H9 (cell line): ENCODE data around the gene TPRG1. TPM values are rescaled to one million over a fixed set of nuclear protein-coding genes. Genes with fewer than 3 reads are reported as not detected.

Experiments used
- DNase-seq: peaks from one replicate; pipeline ENCODE4 v3.0.0-alpha.2; 2017
- H2AFZ ChIP-seq: one replicate; pipeline ENCODE4 v1.6.1; 2013; ENCODE audit warnings: mild to moderate bottlenecking, low read length, control low read depth, moderate library complexity
- H2AK5ac ChIP-seq: 2 replicates; pipeline ENCODE4 v1.6.1; 2013; ENCODE audit warnings: low read length, control low read depth, mixed read lengths; ENCODE audit not compliant: insufficient read length
- H2BK120ac ChIP-seq: one replicate; pipeline ENCODE4 v1.6.1; 2013; ENCODE audit warnings: low read depth, mild to moderate bottlenecking, low read length, control low read depth, inconsistent platforms; ENCODE audit not compliant: poor library complexity, severe bottlenecking
- H2BK12ac ChIP-seq: 2 replicates; pipeline ENCODE4 v1.6.1; 2013; ENCODE audit warnings: low read length, control low read depth, mixed read lengths, low read depth; ENCODE audit not compliant: insufficient read length
- H2BK15ac ChIP-seq: 2 replicates; pipeline ENCODE4 v1.6.1; 2013; ENCODE audit warnings: low read depth, low read length, control low read depth
- H2BK20ac ChIP-seq: one replicate; pipeline ENCODE4 v1.6.1; 2013; ENCODE audit warnings: low read depth, mild to moderate bottlenecking, low read length, control low read depth, inconsistent platforms; ENCODE audit not compliant: poor library complexity, severe bottlenecking
- H2BK5ac ChIP-seq: 2 replicates; pipeline ENCODE4 v1.6.1; 2013; ENCODE audit warnings: low read length, control low read depth, mixed read lengths; ENCODE audit not compliant: insufficient read length
- H3K14ac ChIP-seq: 2 replicates; pipeline ENCODE4 v1.6.1; 2013; ENCODE audit warnings: low read length, control low read depth; ENCODE audit not compliant: insufficient read depth
- H3K18ac ChIP-seq: 2 replicates; pipeline ENCODE4 v1.6.1; 2013; ENCODE audit warnings: low read depth, mild to moderate bottlenecking, mixed read lengths, low read length, control low read depth; ENCODE audit not compliant: insufficient read length
- H3K23ac ChIP-seq: 2 replicates; pipeline ENCODE4 v1.6.1; 2013; ENCODE audit warnings: low read length, control low read depth, mixed read lengths, low read depth; ENCODE audit not compliant: insufficient read length
- H3K23me2 ChIP-seq: 2 replicates; pipeline ENCODE4 v1.6.1; 2013; ENCODE audit warnings: low read depth, mild to moderate bottlenecking, mixed read lengths, low read length, control low read depth; ENCODE audit not compliant: insufficient read length, poor library complexity, severe bottlenecking
- H3K27ac ChIP-seq: 2 replicates; pipeline ENCODE4 v1.5.1; 2013; ENCODE audit warnings: low read length, control low read depth, mixed read lengths, low read depth; ENCODE audit not compliant: insufficient read length
- H3K27me3 ChIP-seq: 2 replicates; pipeline ENCODE4 v1.6.1; 2013; ENCODE audit warnings: low read length, control low read depth, inconsistent platforms; ENCODE audit not compliant: insufficient read depth
- H3K4ac ChIP-seq: 2 replicates; pipeline ENCODE4 v1.6.1; 2013; ENCODE audit warnings: low read depth, mild to moderate bottlenecking, control low read depth, inconsistent platforms, low read length, moderate library complexity
- H3K4me1 ChIP-seq: 2 replicates; pipeline ENCODE4 v1.6.1; 2013; ENCODE audit warnings: low read length, control low read depth, inconsistent platforms; ENCODE audit not compliant: insufficient read depth
- H3K4me2 ChIP-seq: 2 replicates; pipeline ENCODE4 v1.6.1; 2013; ENCODE audit warnings: low read length, control low read depth, mixed read lengths; ENCODE audit not compliant: insufficient read length, insufficient read depth
- H3K56ac ChIP-seq: 2 replicates; pipeline ENCODE4 v1.6.1; 2013; ENCODE audit warnings: low read depth, mild to moderate bottlenecking, mixed read lengths, low read length, control low read depth; ENCODE audit not compliant: insufficient read length
- H3K79me1 ChIP-seq: 2 replicates; pipeline ENCODE4 v1.6.1; 2013; ENCODE audit warnings: low read depth, mild to moderate bottlenecking, moderate library complexity, low read length, control low read depth, inconsistent platforms; ENCODE audit not compliant: insufficient read depth, poor library complexity, severe bottlenecking
- H3K79me2 ChIP-seq: 2 replicates; pipeline ENCODE4 v1.6.1; 2013; ENCODE audit warnings: low read length, control low read depth, inconsistent platforms; ENCODE audit not compliant: insufficient read depth
- H3K9ac ChIP-seq: 2 replicates; pipeline ENCODE4 v1.6.1; 2013; ENCODE audit warnings: low read length, control low read depth, mixed read lengths; ENCODE audit not compliant: insufficient read length; ENCODE audit errors: extremely low read depth
- H3K9me3 ChIP-seq: one replicate; pipeline ENCODE4 v1.6.1; 2013; ENCODE audit warnings: low read depth, low read length, inconsistent platforms; ENCODE audit not compliant: control insufficient read depth
- H3T11ph ChIP-seq: one replicate; pipeline ENCODE4 v1.6.1; 2013; ENCODE audit warnings: mild to moderate bottlenecking, low read length, control low read depth, inconsistent platforms
- H4K20me1 ChIP-seq: one replicate; pipeline ENCODE4 v1.6.1; 2013; ENCODE audit not compliant: control insufficient read depth, insufficient read length, insufficient read depth
- H4K5ac ChIP-seq: 2 replicates; pipeline ENCODE4 v1.6.1; 2013; ENCODE audit warnings: low read depth, mild to moderate bottlenecking, mixed read lengths, low read length, control low read depth; ENCODE audit not compliant: insufficient read length
- H4K8ac ChIP-seq: replicated peaks from 2 replicates; pipeline ENCODE4 v1.6.1; 2013; ENCODE audit warnings: low read length, control low read depth, mixed read lengths, low read depth; ENCODE audit not compliant: insufficient read length
- H4K91ac ChIP-seq: 2 replicates; pipeline ENCODE4 v1.6.1; 2013; ENCODE audit warnings: low read depth, mild to moderate bottlenecking, moderate library complexity, mixed read lengths, low read length, control low read depth; ENCODE audit not compliant: insufficient read length
- H3K27ac Mint-ChIP-seq, 3 experiments: 2 replicates in 2 of 3; 3 replicates in 1 of 3; pipeline ENCODE4 v1.8.0; 2020 to 2021; ENCODE audit warnings: mixed read lengths in 3 of 3, mild to moderate bottlenecking in 1 of 3, moderate library complexity in 1 of 3
- H3K27me3 Mint-ChIP-seq: 2 replicates; pipeline ENCODE4 v1.8.0; 2021; ENCODE audit warnings: low read depth, mild to moderate bottlenecking, moderate library complexity, mixed read lengths
- H3K36me3 Mint-ChIP-seq, 3 experiments: 2 replicates in 2 of 3; 3 replicates in 1 of 3; pipeline ENCODE4 v1.8.0; 2020 to 2021; ENCODE audit warnings: low read depth in 3 of 3, mixed read lengths in 3 of 3; ENCODE audit not compliant: insufficient read depth in 1 of 3
- H3K4me1 Mint-ChIP-seq, 2 experiments: 2 replicates each; pipeline ENCODE4 v1.8.0; 2020; ENCODE audit warnings: mixed read lengths in 2 of 2
- H3K4me3 Mint-ChIP-seq, 2 experiments: 2 replicates in 1 of 2; 3 replicates in 1 of 2; pipeline ENCODE4 v1.8.0; 2020 to 2021; ENCODE audit warnings: mild to moderate bottlenecking in 2 of 2, mixed read lengths in 2 of 2, moderate library complexity in 1 of 2
- H3K9me3 Mint-ChIP-seq, 2 experiments: 2 replicates in 1 of 2; 3 replicates in 1 of 2; pipeline ENCODE4 v1.8.0; 2020; ENCODE audit warnings: mild to moderate bottlenecking in 2 of 2, mixed read lengths in 2 of 2, moderate library complexity in 1 of 2
- CTCF ChIP-seq: fragments of 200-600 bp; sonication (generic); conservative IDR thresholded peaks from 3 replicates; pipeline ENCODE4 v1.8.0; 2021; ENCODE audit warnings: antibody characterized with exemption, mild to moderate bottlenecking
- WGBS: extraction: QIAGEN DNeasy Blood & Tissue Kit; methylation state at CpG from one replicate; pipeline ENCODE4 v1.1.7; 2013; ENCODE audit warnings: missing lambda C conversion rate, low lambda C conversion rate, mixed read lengths; ENCODE audit not compliant: insufficient read length; ENCODE audit errors: extremely low coverage; 5-methylcytosine and 5-hydroxymethylcytosine counted together
- total RNA-seq: library from RNA; stranded (reverse); gene quantifications from 2 replicates; pipeline ENCODE4 v1.2.1, GENCODE V29; 2021

Gene TPRG1
- total RNA-seq, 1 experiment from 2014 or later: 0.66 TPM

- Histone ChIP-seq H2BK12ac (no peak overlapping the region), H3K9ac (no peak overlapping the region), H3K79me1 (no peaks in the 10 kb centered on the region), H3K4me1 (no peaks in the 10 kb centered on the region), H3T11ph (no peak overlapping the region), H2AFZ (no peak overlapping the region), H2BK5ac (no peak overlapping the region), H4K5ac (no peak overlapping the region), H3K14ac (no peak overlapping the region), H2AK5ac (no peak overlapping the region), H3K56ac (no peak overlapping the region), H3K27me3 (no peaks in the 10 kb centered on the region), H3K18ac (no peak overlapping the region), H4K20me1 (no peaks in the 10 kb centered on the region), H3K79me2 (no peaks in the 10 kb centered on the region), H2BK15ac (no peak overlapping the region), H2BK20ac (no peak overlapping the region), H4K91ac (no peak overlapping the region), H3K4ac (no peak overlapping the region), H4K8ac (no peak overlapping the region), H3K9me3 (no peaks in the 10 kb centered on the region), H3K27ac (no peak overlapping the region), H3K23me2 (no peaks in the 10 kb centered on the region), H2BK120ac (no peak overlapping the region), H3K23ac (no peak overlapping the region), H3K4me2 (no peak overlapping the region)
- WGBS: no CpG with 5 or more reads among the region's 3 CpGs
- Mint-ChIP-seq H3K36me3 (0 out of 7 replicates have a peak, but pooled peaks cover 0 to 1% (median 0%) of the 10 kb centered on the region in 3 experiments), H3K27me3 (no peaks in the 10 kb centered on the region), H3K9me3 (no peaks in the 10 kb centered on the region), H3K4me1 (peaks cover 2% of the 10 kb centered on the region in 2 experiments; a peak in 3 of 4 replicates), H3K27ac (no peak overlapping the region), H3K4me3 (no peak overlapping the region)
- no peak for TF ChIP-seq CTCF
- no peak for DNase-seq
Measured at GRCh38 chr3:189262746-189263145, 91.0 kb downstream of the TPRG1 start.
